SK-MEL-5 (cell line): Measurements from ENCODE around the gene GCC1. TPM values are rescaled to one million over a fixed set of nuclear protein-coding genes. Genes with fewer than 3 reads are reported as not detected.
A peak's percentile ranks its signal among the peaks of the same experiment; 100 is the strongest.
"Not testable (repeated sequence)": the region's sequence is repeated elsewhere in the genome, so short reads cannot be mapped to it uniquely, and the experiment has no call there.

Source experiments
- DNase-seq: peaks from one replicate; pipeline ENCODE4 v3.0.0-alpha.2; 2016; ENCODE audit warnings: low read depth, low spot score
- in situ Hi-C: cut with HindIII; loops from 2 replicates; pipeline ENCODE4 v1.10.0; 2016; ENCODE audit warnings: low sequenced_read_pairs, high pct_unique_total_duplicates, low pct_unique_long_range_greater_than_20kb
- total RNA-seq: library from RNA; depleted of rRNA; stranded (reverse); fragments of >200 nt; shearing (Covaris generic); gene quantifications from 2 replicates; pipeline ENCODE4 v1.2.3, GENCODE V29; 2014; rRNA removed

GCC1 gene
- total RNA-seq, 1 experiment from 2014 or later, result 25.8 TPM

DNA sequence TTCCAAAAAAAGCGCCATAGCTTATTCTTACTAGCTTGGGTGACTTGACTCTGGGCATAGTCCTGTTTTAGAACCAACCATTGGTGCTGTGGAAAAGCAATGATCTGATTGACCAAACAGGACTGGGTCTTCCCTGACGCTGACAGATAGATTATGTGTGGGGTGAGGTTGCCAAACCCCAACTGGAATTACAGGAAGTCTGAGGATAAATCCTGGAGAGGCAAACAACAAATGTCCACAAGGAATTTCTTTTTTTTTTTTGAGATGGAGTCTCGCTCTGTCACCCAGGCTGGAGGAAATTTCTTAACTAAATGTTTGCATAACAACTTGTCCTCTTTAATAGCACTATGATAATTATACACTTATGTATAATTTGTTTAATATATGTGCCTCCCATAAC lies 19.2 kb downstream of the GCC1 start:
- in situ Hi-C loops, result no loop called here
- no peak for DNase-seq

DNA sequence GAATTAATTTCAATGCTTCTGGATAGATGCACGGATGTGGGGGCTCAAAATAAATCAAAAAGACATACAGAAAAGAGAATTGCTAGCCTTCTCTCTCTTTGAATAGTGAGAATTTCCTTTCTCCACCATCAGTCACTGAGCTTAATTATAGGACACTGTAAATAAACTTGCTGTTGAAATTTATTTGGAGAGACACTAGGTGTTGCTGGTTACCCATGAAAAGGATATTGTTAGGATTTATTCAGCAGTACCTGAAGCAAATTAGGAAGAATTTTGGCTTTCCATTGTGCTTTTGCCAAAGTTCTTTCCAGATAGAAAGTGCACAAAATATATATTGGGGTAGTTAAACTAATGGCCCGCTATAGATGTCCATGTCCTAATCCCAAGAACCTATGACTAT lies 27.6 kb downstream of the GCC1 start:
- DNase-seq, result no peak
- in situ Hi-C loops, result no loop called here

- in situ Hi-C loops, result no loop called here
- no peak for DNase-seq
These were observed 29.0 kb downstream of the GCC1 start for GRCh38 chr7:127556404-127556803.

GRCh38 chr7:127551941-127552340 lies 33.5 kb downstream of the GCC1 start:
- in situ Hi-C loops, result no loop called here
- no peak for DNase-seq

- DNase-seq, result peak; percentile 47
- in situ Hi-C loops, result no loop called here
These were observed 35.1 kb downstream of the GCC1 start for GRCh38 chr7:127550247-127550646.

DNA sequence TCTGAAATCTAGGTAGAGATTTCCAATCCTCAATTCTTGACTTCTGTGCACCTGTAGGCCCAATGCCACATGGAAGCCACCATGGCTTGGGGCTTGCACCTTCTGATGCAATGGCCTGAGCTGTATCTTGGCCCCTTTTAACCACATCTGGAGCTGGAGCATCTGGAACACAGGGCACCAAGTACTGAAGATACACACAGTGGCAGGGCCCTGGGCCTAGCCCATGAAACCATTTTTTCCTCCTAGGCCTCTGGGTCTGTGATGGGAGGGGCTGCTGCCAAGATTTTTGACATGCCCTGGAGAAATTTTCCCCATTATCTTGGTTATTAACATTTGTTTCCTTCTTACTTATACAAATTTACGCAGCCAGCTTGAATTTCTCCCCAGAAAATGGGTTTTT lies 39.1 kb downstream of the GCC1 start:
- in situ Hi-C loops, result no loop called here

GRCh38 chr7:127541548-127541947 lies 43.8 kb downstream of the GCC1 start:
- no peak for DNase-seq
- in situ Hi-C loops, result no loop called here

More for the DNA sequence above, 39.1 kb downstream of the GCC1 start:
- no peak for DNase-seq

GRCh38 chr7:127540461-127540860 lies 44.9 kb downstream of the GCC1 start:
- in situ Hi-C loops, DNase-seq: not testable (repeated sequence)

- DNase-seq, result no peak
- in situ Hi-C loops, result no loop called here
These were observed 46.3 kb downstream of the GCC1 start for GRCh38 chr7:127539116-127539515.

GRCh38 chr7:127536741-127537140 lies 48.7 kb downstream of the GCC1 start:
- DNase-seq, result no peak
- in situ Hi-C loops, result no loop called here

DNA sequence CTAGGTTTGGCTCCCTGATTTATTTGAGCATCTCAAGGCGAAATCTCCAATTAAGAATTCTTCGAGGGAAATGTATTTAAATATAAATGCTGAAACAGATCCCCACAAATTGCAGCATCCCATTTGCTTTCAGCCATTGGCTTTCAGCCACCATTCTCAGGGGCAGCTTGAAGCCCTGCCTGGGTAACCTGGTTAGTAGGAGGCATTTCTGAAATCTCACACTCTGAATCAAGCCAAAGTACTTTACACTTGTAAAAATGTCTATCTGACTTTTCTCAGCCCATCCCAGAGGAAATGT lies 49.1 kb downstream of the GCC1 start:
- in situ Hi-C loops, result no loop called here
- DNase-seq, result no peak

- in situ Hi-C loops, result no loop called here
- DNase-seq, result no peak
These were observed 49.6 kb downstream of the GCC1 start for GRCh38 chr7:127535546-127536393.

GRCh38 chr7:127534636-127535035 lies 50.8 kb downstream of the GCC1 start:
- no peak for DNase-seq
- in situ Hi-C loops, result no loop called here

- DNase-seq, result no peak
- in situ Hi-C loops, result no loop called here
These were observed 52.7 kb downstream of the GCC1 start for GRCh38 chr7:127532736-127533135.

DNA sequence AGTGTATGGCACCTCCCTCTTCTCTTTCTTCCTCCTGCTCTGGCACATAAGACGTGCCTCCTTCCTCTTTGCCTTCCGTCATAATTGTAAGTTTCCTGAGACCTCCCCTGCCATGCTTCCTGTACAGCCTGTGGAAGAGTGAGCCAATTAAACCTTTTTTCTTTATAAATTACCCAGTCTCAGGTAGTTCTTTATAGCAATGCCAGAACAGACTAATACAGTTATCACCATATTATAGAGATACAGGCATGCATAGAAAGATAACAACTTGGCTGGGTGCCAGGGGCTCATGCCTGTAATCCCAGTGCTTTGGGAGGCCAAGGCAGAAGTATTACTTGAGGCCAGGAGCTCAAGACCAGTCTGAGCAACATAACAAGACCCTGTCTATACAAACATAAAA lies 53.2 kb downstream of the GCC1 start:
- in situ Hi-C loops, result no loop called here
- DNase-seq, result no peak

Other genes starting within 250 kb of the GCC1 start
- 21.4 and 22.1 TPM in 2 replicates for gene ZNF800, start 192.9 kb downstream of the GCC1 start, total RNA-seq
- gene ARF5, start 2.8 kb upstream of the GCC1 start, total RNA-seq, result 138 and 147 TPM in 2 replicates
- gene FSCN3, start 8.1 kb upstream of the GCC1 start, total RNA-seq, result 0.75 and 2.7 TPM in 2 replicates
- not detected in 2 replicates for gene PAX4, start 32.5 kb upstream of the GCC1 start, total RNA-seq
- gene SND1, start 66.6 kb upstream of the GCC1 start, total RNA-seq, result 263 and 271 TPM in 2 replicates